Karpas-422 (cell line): ENCODE measurements around the gene CHML. TPM values are rescaled to one million over a fixed set of nuclear protein-coding genes. Genes with fewer than 3 reads are reported as not detected.

Experiments used
- DNase-seq: peaks from one replicate; pipeline ENCODE4 v3.0.0-alpha.2; 2015
- H2AFZ ChIP-seq: fragments of 200-600 bp; sonication (generic); 2 replicates; pipeline ENCODE4 v1.6.1; 2014; ENCODE audit warnings: antibody characterized with exemption, low read length, mixed read lengths
- H3K27ac ChIP-seq: fragments of 200-600 bp; sonication (generic); 2 replicates; pipeline ENCODE4 v1.5.1; 2014; ENCODE audit warnings: mild to moderate bottlenecking, low read length, moderate library complexity
- H3K27me3 ChIP-seq: fragments of 200-600 bp; sonication (generic); 2 replicates; pipeline ENCODE4 v1.6.1; 2014; ENCODE audit warnings: low read length, mixed read lengths
- H3K36me3 ChIP-seq: fragments of 200-600 bp; sonication (generic); 2 replicates; pipeline ENCODE4 v1.6.1; 2014; ENCODE audit warnings: low read length, mixed read lengths; ENCODE audit not compliant: insufficient read depth
- H3K4me1 ChIP-seq: fragments of 200-600 bp; sonication (generic); 2 replicates; pipeline ENCODE4 v1.6.1; 2014; ENCODE audit warnings: mild to moderate bottlenecking, low read length, mixed read lengths
- H3K4me2 ChIP-seq: fragments of 200-600 bp; sonication (generic); 2 replicates; pipeline ENCODE4 v1.6.1; 2014; ENCODE audit warnings: low read length, low read depth, mild to moderate bottlenecking; ENCODE audit not compliant: poor library complexity, severe bottlenecking
- H3K4me3 ChIP-seq: fragments of 200-600 bp; sonication (generic); 2 replicates; pipeline ENCODE4 v1.5.1; 2014; ENCODE audit warnings: mild to moderate bottlenecking, antibody characterized with exemption, low read length, mixed read lengths
- H3K79me2 ChIP-seq: fragments of 200-600 bp; sonication (generic); 2 replicates; pipeline ENCODE4 v1.6.1; 2014; ENCODE audit warnings: mild to moderate bottlenecking, low read length, mixed read lengths
- H3K9ac ChIP-seq: fragments of 200-600 bp; sonication (generic); 2 replicates; pipeline ENCODE4 v1.6.0; 2014; ENCODE audit warnings: low read length
- H3K9me2 ChIP-seq: fragments of 200-600 bp; sonication (generic), shearing (Covaris generic); replicated peaks from 2 replicates; pipeline ENCODE4 v1.6.0; 2014; ENCODE audit warnings: mild to moderate bottlenecking, low read length, moderate library complexity; ENCODE audit not compliant: insufficient read depth
- H3K9me3 ChIP-seq: fragments of 300-700, 200-600 bp; sonication (generic); 2 replicates; pipeline ENCODE4 v1.6.1; 2014; ENCODE audit warnings: low read length, mixed read lengths
- H4K20me1 ChIP-seq: fragments of 200-600 bp; sonication (generic); 2 replicates; pipeline ENCODE4 v1.6.1; 2014; ENCODE audit warnings: mild to moderate bottlenecking, antibody characterized with exemption, low read length, low read depth; ENCODE audit not compliant: insufficient read depth
- total RNA-seq: library from RNA; depleted of rRNA; stranded (reverse); fragments of >200 nt; shearing (Covaris generic); gene quantifications from 2 replicates; pipeline ENCODE4 v1.2.3, GENCODE V29; 2014; ENCODE audit warnings: low replicate concordance

The CHML gene
- total RNA-seq, 1 experiment from 2014 or later: 41.1 TPM

- Histone ChIP-seq H3K36me3 (no peaks in the 10 kb centered on the region), H3K4me3 (no peak overlapping the region), H3K79me2 (no peaks in the 10 kb centered on the region), H3K4me2 (no peak overlapping the region), H2AFZ (no peak overlapping the region), H3K9me3 (no peaks in the 10 kb centered on the region), H3K9ac (no peak overlapping the region), H4K20me1 (no peaks in the 10 kb centered on the region), H3K27me3 (no peaks in the 10 kb centered on the region), H3K9me2 (no peaks in the 10 kb centered on the region), H3K27ac (no peak overlapping the region), H3K4me1 (peaks cover 21% of the 10 kb centered on the region)
- no peak for DNase-seq
These were observed 4.1 kb upstream of the CHML start for GRCh38 chr1:241644259-241644658.

- Histone ChIP-seq H2AFZ (no peak overlapping the region), H4K20me1 (peaks cover 8% of the 10 kb centered on the region; the same call in 1 of the 2 replicates), H3K4me1 (peaks cover 28% of the 10 kb centered on the region), H3K9ac (no peak overlapping the region), H3K79me2 (no peaks in the 10 kb centered on the region), H3K36me3 (no peaks in the 10 kb centered on the region), H3K27ac (no peak overlapping the region), H3K9me2 (no peaks in the 10 kb centered on the region), H3K27me3 (no peaks in the 10 kb centered on the region), H3K9me3 (no peaks in the 10 kb centered on the region), H3K4me2 (no peak overlapping the region), H3K4me3 (no peak overlapping the region)
- no peak for DNase-seq
These were observed 2.4 kb upstream of the CHML start for GRCh38 chr1:241642593-241642944.

GRCh38 chr1:241641773-241642592 is 1.8 kb upstream of the CHML start:
- no peak overlapping the region for H3K4me3 ChIP-seq
- H3K4me1 ChIP-seq: peaks cover 28% of the 10 kb centered on the region
- peak overlapping the region; percentile 70 for H3K4me2 ChIP-seq
- H3K9me2 ChIP-seq: no peaks in the 10 kb centered on the region
- H3K27ac ChIP-seq: 0 out of 2 replicates have a peak overlapping the region, but pooled peaks have one; percentile 7
- no peak for DNase-seq
- no peak overlapping the region for H2AFZ ChIP-seq
- no peaks in the 10 kb centered on the region for H3K36me3 ChIP-seq
- no peak overlapping the region for H3K9ac ChIP-seq
- H3K79me2 ChIP-seq: no peaks in the 10 kb centered on the region
- no peaks in the 10 kb centered on the region for H3K27me3 ChIP-seq
- H4K20me1 ChIP-seq: peaks cover 12% of the 10 kb centered on the region; the same call in 1 of the 2 replicates
- H3K9me3 ChIP-seq: no peaks in the 10 kb centered on the region

- Histone ChIP-seq H3K27ac (peak overlapping the region; percentile 66), H4K20me1 (peaks cover 15% of the 10 kb centered on the region; the same call in 1 of the 2 replicates), H3K4me3 (peak overlapping the region; percentile 62), H3K27me3 (no peaks in the 10 kb centered on the region), H3K36me3 (no peaks in the 10 kb centered on the region), H3K4me2 (peak overlapping the region; percentile 70), H3K79me2 (no peaks in the 10 kb centered on the region), H3K9ac (peak overlapping the region; percentile 57), H3K4me1 (peaks cover 33% of the 10 kb centered on the region), H3K9me3 (no peaks in the 10 kb centered on the region), H3K9me2 (no peaks in the 10 kb centered on the region), H2AFZ (peak overlapping the region; percentile 34; the same call in 1 of the 2 replicates)
- peak; percentile 92 for DNase-seq
These were observed 876 bp upstream of the CHML start for GRCh38 chr1:241640867-241641622.

GRCh38 chr1:241639623-241640148 is 483 bp downstream of the CHML start:
- H3K79me2 ChIP-seq: no peaks in the 10 kb centered on the region
- peaks cover 39% of the 10 kb centered on the region for H3K4me1 ChIP-seq
- H3K9me3 ChIP-seq: no peaks in the 10 kb centered on the region
- no peak overlapping the region for H3K27ac ChIP-seq
- peak overlapping the region; percentile 87 for H2AFZ ChIP-seq
- peaks cover 3% of the 10 kb centered on the region; the same call in 1 of the 2 replicates for H3K36me3 ChIP-seq
- H3K9me2 ChIP-seq: no peaks in the 10 kb centered on the region
- H3K9ac ChIP-seq: peak overlapping the region; percentile 77
- H4K20me1 ChIP-seq: peaks cover 15% of the 10 kb centered on the region; the same call in 1 of the 2 replicates
- H3K27me3 ChIP-seq: no peaks in the 10 kb centered on the region
- H3K4me3 ChIP-seq: peak overlapping the region; percentile 84
- peak overlapping the region; percentile 80 for H3K4me2 ChIP-seq
- no peak for DNase-seq

- Histone ChIP-seq H3K27ac (no peak overlapping the region), H3K36me3 (peaks cover 3% of the 10 kb centered on the region; the same call in 1 of the 2 replicates), H3K9me3 (no peaks in the 10 kb centered on the region), H2AFZ (no peak overlapping the region), H4K20me1 (peaks cover 15% of the 10 kb centered on the region; the same call in 1 of the 2 replicates), H3K9me2 (no peaks in the 10 kb centered on the region), H3K79me2 (no peaks in the 10 kb centered on the region), H3K4me1 (peaks cover 39% of the 10 kb centered on the region), H3K27me3 (no peaks in the 10 kb centered on the region), H3K4me2 (peak overlapping the region; percentile 80), H3K4me3 (peak overlapping the region; percentile 84), H3K9ac (peak overlapping the region; percentile 77)
- DNase-seq: peak; percentile 74
These were observed 1.1 kb downstream of the CHML start for GRCh38 chr1:241638909-241639622.

GRCh38 chr1:241638099-241638682 is 2.0 kb downstream of the CHML start:
- Histone ChIP-seq H3K27me3 (no peaks in the 10 kb centered on the region), H2AFZ (no peak overlapping the region), H3K9me2 (no peaks in the 10 kb centered on the region), H3K36me3 (peaks cover 3% of the 10 kb centered on the region; the same call in 1 of the 2 replicates), H3K4me2 (peak overlapping the region; percentile 80), H3K9ac (no peak overlapping the region), H3K27ac (no peak overlapping the region), H3K9me3 (no peaks in the 10 kb centered on the region), H3K4me1 (peaks cover 35% of the 10 kb centered on the region), H4K20me1 (peaks cover 15% of the 10 kb centered on the region; the same call in 1 of the 2 replicates), H3K79me2 (no peaks in the 10 kb centered on the region), H3K4me3 (no peak overlapping the region)
- no peak for DNase-seq
